ENCODE measurements around the gene SCTR. TPM values are rescaled to one million over a fixed set of nuclear protein-coding genes. Genes with fewer than 3 reads are reported as not detected.

SCTR gene
- total and polyA plus RNA-seq, 2 of the 13 experiments (the other 11 are each of a cell fraction or from before 2014, with no cell fraction given) = not detected

DNA sequence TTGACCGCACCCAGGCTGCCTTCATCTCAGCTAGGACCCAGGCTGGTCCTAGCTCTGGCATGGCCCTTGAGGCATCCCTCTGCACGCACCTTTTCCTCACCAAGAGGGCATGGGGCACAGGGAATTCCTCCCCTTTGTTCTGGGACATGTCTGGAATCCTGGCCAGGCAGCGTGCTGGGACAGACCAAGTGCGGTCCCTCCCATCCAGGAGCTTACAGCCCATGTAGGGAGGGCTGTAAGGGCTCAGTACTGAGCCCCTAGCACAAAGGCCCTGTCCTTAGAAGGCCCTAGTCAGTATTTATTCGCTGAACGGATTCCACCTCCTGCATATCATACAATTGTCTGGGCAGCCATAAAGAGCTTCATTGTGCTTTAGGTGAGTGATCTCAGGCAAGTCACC is 89.6 kb downstream of the SCTR start (continued):
- TF ChIP-seq ZNF280B (CRISPR knock-in tag; IDR thresholded peaks at IDR 0.05; ENCODE audit: borderline replicate concordance) (0 out of 2 replicates have a peak, but pooled peaks have one; percentile 53), AHR (CRISPR knock-in tag; IDR thresholded peaks at IDR 0.05) (peak; percentile 17; the same call in 1 of the 2 replicates), ZNF337 (CRISPR knock-in tag; IDR thresholded peaks at IDR 0.05; ENCODE audit: borderline replicate concordance, low read depth) (0 out of 2 replicates have a peak, but pooled peaks have one; percentile 16), SOX6 (IDR thresholded peaks at IDR 0.05) (no peak), SOX6 (CRISPR knock-in tag; IDR thresholded peaks at IDR 0.05) (no peak), KDM5A (IDR thresholded peaks at IDR 0.05; ENCODE audit: borderline replicate concordance, low read length) (no peak; the same call in 1 of the 2 replicates), ZNF232 (CRISPR knock-in tag; IDR thresholded peaks at IDR 0.05; ENCODE audit: borderline replicate concordance) (0 out of 2 replicates have a peak, but pooled peaks have one; percentile 18), ZNF570 (CRISPR knock-in tag; IDR thresholded peaks at IDR 0.05; ENCODE audit: borderline replicate concordance) (no peak), ZNF143 (CRISPR knock-in tag; IDR thresholded peaks at IDR 0.05) (no peak), RBFOX2 (IDR thresholded peaks at IDR 0.05; ENCODE audit: low read depth, low read length) (no peak), ERF (CRISPR knock-in tag; IDR thresholded peaks at IDR 0.05) (0 out of 2 replicates have a peak, but pooled peaks have one; percentile 10), MZF1 (CRISPR knock-in tag; IDR thresholded peaks at IDR 0.05; ENCODE audit: borderline replicate concordance) (peak; percentile 73; the same call in 1 of the 2 replicates), PAX8 (CRISPR knock-in tag; IDR thresholded peaks at IDR 0.05; ENCODE audit: borderline replicate concordance) (no peak), SOX13 (IDR thresholded peaks at IDR 0.05) (no peak), SOX13 (CRISPR knock-in tag; conservative IDR thresholded peaks at IDR 0.05 in 1 of 2, IDR thresholded peaks at IDR 0.05 in 1 of 2) (peak in 1 of 2 experiments; percentile 73; a peak in 1 of 4 replicates), GABPB1 (CRISPR knock-in tag; IDR thresholded peaks at IDR 0.05) (no peak), ZNF121 (CRISPR knock-in tag; IDR thresholded peaks at IDR 0.05) (peak; percentile 62; the same call in 1 of the 2 replicates), PCBP2 (optimal IDR thresholded peaks at IDR 0.05; ENCODE audit: low read depth, low read length, poor library complexity, severe bottlenecking) (no peak), BCL6 (CRISPR knock-in tag; IDR thresholded peaks at IDR 0.05) (0 out of 2 replicates have a peak, but pooled peaks have one; percentile 28), SSRP1 (CRISPR knock-in tag; IDR thresholded peaks at IDR 0.05) (no peak), NKX3-1 (CRISPR knock-in tag; IDR thresholded peaks at IDR 0.05) (no peak), ZNF746 (CRISPR knock-in tag; IDR thresholded peaks at IDR 0.05) (no peak), ZNF33B (CRISPR knock-in tag; IDR thresholded peaks at IDR 0.05) (no peak), ZNF383 (CRISPR knock-in tag; IDR thresholded peaks at IDR 0.05; ENCODE audit: borderline replicate concordance) (0 out of 2 replicates have a peak, but pooled peaks have one; percentile 17), ZNF564 (CRISPR knock-in tag; IDR thresholded peaks at IDR 0.05) (0 out of 2 replicates have a peak, but pooled peaks have one; percentile 15)
- TF ChIP-seq, protein P1, sequence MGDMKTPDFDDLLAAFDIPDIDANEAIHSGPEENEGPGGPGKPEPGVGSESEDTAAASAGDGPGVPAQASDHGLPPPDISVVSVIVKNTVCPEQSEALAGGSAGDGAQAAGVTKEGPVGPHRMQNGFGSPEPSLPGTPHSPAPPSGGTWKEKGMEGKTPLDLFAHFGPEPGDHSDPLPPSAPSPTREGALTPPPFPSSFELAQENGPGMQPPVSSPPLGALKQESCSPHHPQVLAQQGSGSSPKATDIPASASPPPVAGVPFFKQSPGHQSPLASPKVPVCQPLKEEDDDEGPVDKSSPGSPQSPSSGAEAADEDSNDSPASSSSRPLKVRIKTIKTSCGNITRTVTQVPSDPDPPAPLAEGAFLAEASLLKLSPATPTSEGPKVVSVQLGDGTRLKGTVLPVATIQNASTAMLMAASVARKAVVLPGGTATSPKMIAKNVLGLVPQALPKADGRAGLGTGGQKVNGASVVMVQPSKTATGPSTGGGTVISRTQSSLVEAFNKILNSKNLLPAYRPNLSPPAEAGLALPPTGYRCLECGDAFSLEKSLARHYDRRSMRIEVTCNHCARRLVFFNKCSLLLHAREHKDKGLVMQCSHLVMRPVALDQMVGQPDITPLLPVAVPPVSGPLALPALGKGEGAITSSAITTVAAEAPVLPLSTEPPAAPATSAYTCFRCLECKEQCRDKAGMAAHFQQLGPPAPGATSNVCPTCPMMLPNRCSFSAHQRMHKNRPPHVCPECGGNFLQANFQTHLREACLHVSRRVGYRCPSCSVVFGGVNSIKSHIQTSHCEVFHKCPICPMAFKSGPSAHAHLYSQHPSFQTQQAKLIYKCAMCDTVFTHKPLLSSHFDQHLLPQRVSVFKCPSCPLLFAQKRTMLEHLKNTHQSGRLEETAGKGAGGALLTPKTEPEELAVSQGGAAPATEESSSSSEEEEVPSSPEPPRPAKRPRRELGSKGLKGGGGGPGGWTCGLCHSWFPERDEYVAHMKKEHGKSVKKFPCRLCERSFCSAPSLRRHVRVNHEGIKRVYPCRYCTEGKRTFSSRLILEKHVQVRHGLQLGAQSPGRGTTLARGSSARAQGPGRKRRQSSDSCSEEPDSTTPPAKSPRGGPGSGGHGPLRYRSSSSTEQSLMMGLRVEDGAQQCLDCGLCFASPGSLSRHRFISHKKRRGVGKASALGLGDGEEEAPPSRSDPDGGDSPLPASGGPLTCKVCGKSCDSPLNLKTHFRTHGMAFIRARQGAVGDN (CRISPR knock-in tag; IDR thresholded peaks at IDR 0.05) = peak; percentile 77
- TF ChIP-seq, protein P2, sequence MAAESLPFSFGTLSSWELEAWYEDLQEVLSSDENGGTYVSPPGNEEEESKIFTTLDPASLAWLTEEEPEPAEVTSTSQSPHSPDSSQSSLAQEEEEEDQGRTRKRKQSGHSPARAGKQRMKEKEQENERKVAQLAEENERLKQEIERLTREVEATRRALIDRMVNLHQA (CRISPR knock-in tag; IDR thresholded peaks at IDR 0.05) = no peak
